Spleen (tissue), 11 donors: ENCODE results near the gene FAM234A. TPM values are rescaled to one million over a fixed set of nuclear protein-coding genes. Genes with fewer than 3 reads are reported as not detected.

Source experiments
- DNase-seq: peaks from one replicate; pipeline ENCODE4 v3.0.0-alpha.2; 2020
- H3K27ac ChIP-seq, 8 donors: fragments of 200-600 bp; sonication (generic) in 7 of 8; 1 replicate in 4 of 8; 2 replicates in 4 of 8; pipeline versions ENCODE4 v1.5.0 to v1.8.0; 2016 to 2021; ENCODE audit warnings: inconsistent platforms in 4 of 8, mild to moderate bottlenecking in 4 of 8, moderate library complexity in 1 of 8
- H3K27me3 ChIP-seq, 7 donors: fragments of 200-600 bp; sonication (generic) in 6 of 7; replicated peaks in 1 of 7; 1 replicate in 4 of 7; 2 replicates in 3 of 7; pipeline versions ENCODE4 v1.5.0 to v1.8.0; 2016 to 2021; ENCODE audit warnings: inconsistent platforms in 3 of 7, mild to moderate bottlenecking in 1 of 7
- H3K36me3 ChIP-seq, 6 donors: fragments of 200-600 bp; sonication (generic) in 5 of 6; 1 replicate in 4 of 6; 2 replicates in 2 of 6; pipeline versions ENCODE4 v1.5.0 to v1.8.0; 2016 to 2021; ENCODE audit warnings: inconsistent platforms in 2 of 6
- H3K4me1 ChIP-seq, 6 donors: fragments of 200-600 bp; sonication (generic) in 5 of 6; 1 replicate in 3 of 6; 2 replicates in 3 of 6; pipeline versions ENCODE4 v1.5.0 to v1.8.0; 2016 to 2021; ENCODE audit warnings: inconsistent platforms in 3 of 6
- H3K4me3 ChIP-seq, 8 donors: fragments of 200-600 bp; sonication (generic) in 7 of 8; 1 replicate in 4 of 8; 2 replicates in 4 of 8; pipeline versions ENCODE4 v1.5.0 to v1.8.0; 2016 to 2021; ENCODE audit warnings: inconsistent platforms in 4 of 8, mild to moderate bottlenecking in 4 of 8, moderate library complexity in 2 of 8
- H3K9me3 ChIP-seq, 8 donors: fragments of 200-600 bp; sonication (generic) in 7 of 8; 1 replicate in 4 of 8; 2 replicates in 4 of 8; pipeline versions ENCODE4 v1.5.0 to v1.8.0; 2016 to 2021; ENCODE audit warnings: inconsistent platforms in 4 of 8
- CTCF ChIP-seq, 11 experiments: fragments of 200-600 bp in 7 of 11; fragments of 450-650 bp in 4 of 11; sonication (generic) in 4 of 11; IDR thresholded peaks in 8 of 11; conservative IDR thresholded peaks in 3 of 11; 1 replicate in 7 of 11; 2 replicates in 4 of 11; pipeline versions ENCODE4 v1.4.0 to v1.8.0; 2016 to 2021; ENCODE audit warnings: antibody characterized with exemption in 11 of 11, inconsistent platforms in 4 of 11, mild to moderate bottlenecking in 1 of 11
- POLR2A ChIP-seq, 3 donors: fragments of 450-650 bp; IDR thresholded peaks; one replicate each; pipeline ENCODE4 v1.5.1; 2017; ENCODE audit warnings: antibody characterized with exemption in 3 of 3, mild to moderate bottlenecking in 1 of 3
- POLR2AphosphoS5 ChIP-seq, 3 donors: sonication (generic); formaldehyde crosslinking; IDR thresholded peaks; one replicate each; pipeline ENCODE4 v1.5.1; 2017; ENCODE audit warnings: antibody characterized with exemption in 3 of 3
- WGBS, 5 donors: extraction: QIAGEN DNeasy Blood & Tissue Kit in 3 of 5; methylation state at CpG; one replicate each; pipeline versions ENCODE4 v1.1.5 to v1.1.7; 2013 to 2018; 5-methylcytosine and 5-hydroxymethylcytosine counted together
- intact Hi-C: fragments of 100-400 bp; cut with DNase I; formaldehyde crosslinking; loops from one replicate; pipeline ENCODE4 v1.15.0; 2023; ENCODE audit warnings: low total_unique reads
- polyA plus RNA-seq, 3 donors: library from polyadenylated mRNA; stranded (reverse); fragments of 200-250 nt; gene quantifications; one replicate each; pipeline ENCODE4 v1.2.1, GENCODE V29; 2013
- total RNA-seq, 7 donors: library from RNA; depleted of rRNA in 3 of 7; stranded (reverse); fragments of >200 nt in 3 of 7; fragmentation: NEBNext Ultra II Directional in 4 of 7; extraction: Animal tissue kit (Norgen Biotek cat#: 25700) in 4 of 7; gene quantifications; one replicate each; pipeline versions ENCODE4 v1.1.0 to v1.2.1, GENCODE V29; 2016 to 2021
- donor health status: healthy with polysubstance abuse.
- donor health status: DM: no; HTN: no; CAD: no; lungs with moderate emphysema.
- donor health status: DM: no; HTN: no; CAD: no.
- donor health status: Bipolar disorder and iron deficiency.
- donor health status: healthy.
- donor health status: DM: no; HTN: no; CAD: no.
- donor health status: DM: yes; HTN: yes; CAD: no.

The FAM234A gene
- total and polyA plus RNA-seq, 10 donors: 13.0 to 63.1 (median 39.7) TPM

DNA sequence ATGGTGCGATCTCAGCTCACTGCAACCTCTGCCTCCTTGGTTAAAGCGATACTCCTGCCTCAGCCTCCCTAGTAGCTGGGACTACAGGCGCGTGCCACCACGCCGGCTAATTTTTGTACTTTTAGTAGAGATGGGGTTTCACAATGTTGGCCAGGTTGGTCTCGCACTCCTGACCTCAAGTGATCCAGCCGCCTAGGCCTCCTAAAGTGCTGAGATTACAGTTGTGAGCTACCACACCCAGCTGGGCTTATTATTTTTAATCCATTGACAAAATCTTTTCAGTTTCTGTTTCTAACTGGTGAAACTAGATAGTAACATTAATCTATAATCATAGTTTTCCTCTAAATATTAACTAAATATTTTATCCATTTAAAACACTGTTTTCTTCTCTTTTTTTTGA, 5.9 kb downstream of the FAM234A start:
- no peak overlapping the region for H3K4me3 ChIP-seq
- 83 to 93% (median 86%) methylated on average over 8 of the region's 8 CpGs for WGBS, 5 donors
- no peaks in the 10 kb centered on the region for H3K27me3 ChIP-seq
- DNase-seq: no peak
- intact Hi-C loops: no loop called here
- peaks cover 0 to 57% (median 20%) of the 10 kb centered on the region in 6 donors for H3K4me1 ChIP-seq
- no peak for TF ChIP-seq CTCF (IDR thresholded peaks at IDR 0.05 in 8 of 11, conservative IDR thresholded peaks at IDR 0.05 in 3 of 11)
- TF ChIP-seq POLR2A (IDR thresholded peaks at IDR 0.05): no peak
- no peak for TF ChIP-seq POLR2AphosphoS5 (IDR thresholded peaks at IDR 0.05)
- no peaks in the 10 kb centered on the region for H3K9me3 ChIP-seq
- H3K27ac ChIP-seq: peak overlapping the region in 2 of 8 donors; percentile 28 to 46
- peaks cover 0 to 4% (median 0%) of the 10 kb centered on the region in 6 donors for H3K36me3 ChIP-seq

GRCh38 chr16:242281-242680, 7.7 kb downstream of the FAM234A start:
- Histone ChIP-seq H3K4me3 (no peak overlapping the region), H3K27ac (peak overlapping the region in 2 of 8 donors; percentile 21 to 30), H3K27me3 (no peaks in the 10 kb centered on the region), H3K9me3 (no peaks in the 10 kb centered on the region), H3K36me3 (peaks cover 0 to 4% (median 0%) of the 10 kb centered on the region in 6 donors), H3K4me1 (peaks cover 0 to 49% (median 13%) of the 10 kb centered on the region in 6 donors)
- WGBS, 5 donors: 88 to 93% (median 92%) methylated on average over 10 of the region's 10 CpGs
- DNase-seq: peak; percentile 39
- intact Hi-C loops: no loop called here
- no peak for TF ChIP-seq POLR2A (IDR thresholded peaks at IDR 0.05)
- no peak for TF ChIP-seq POLR2AphosphoS5 (IDR thresholded peaks at IDR 0.05)
- no peak for TF ChIP-seq CTCF (IDR thresholded peaks at IDR 0.05 in 8 of 11, conservative IDR thresholded peaks at IDR 0.05 in 3 of 11)

- H3K4me1 ChIP-seq: peaks cover 0 to 49% (median 13%) of the 10 kb centered on the region in 6 donors
- intact Hi-C loops: no loop called here
Observed at GRCh38 chr16:243348-243747, 8.7 kb downstream of the FAM234A start.

GRCh38 chr16:245105-245504, 10.5 kb downstream of the FAM234A start:
- peaks cover 0 to 38% (median 13%) of the 10 kb centered on the region in 6 donors for H3K4me1 ChIP-seq
- no peak overlapping the region for H3K4me3 ChIP-seq
- no peak for DNase-seq
- intact Hi-C loops: no loop called here
- H3K36me3 ChIP-seq: peaks cover 0 to 20% (median 1%) of the 10 kb centered on the region in 6 donors
- TF ChIP-seq POLR2A (IDR thresholded peaks at IDR 0.05): no peak
- no peak for TF ChIP-seq POLR2AphosphoS5 (IDR thresholded peaks at IDR 0.05)
- TF ChIP-seq CTCF (IDR thresholded peaks at IDR 0.05 in 8 of 11, conservative IDR thresholded peaks at IDR 0.05 in 3 of 11): no peak
- H3K27me3 ChIP-seq: no peaks in the 10 kb centered on the region
- WGBS, 5 donors: 79 to 91% (median 85%) methylated on average over 9 of the region's 9 CpGs
- no peaks in the 10 kb centered on the region for H3K9me3 ChIP-seq
- no peak overlapping the region for H3K27ac ChIP-seq

More at GRCh38 chr16:243348-243747, 8.7 kb downstream of the FAM234A start:
- no peak overlapping the region for H3K27ac ChIP-seq
- DNase-seq: peak; percentile 1
- TF ChIP-seq POLR2A (IDR thresholded peaks at IDR 0.05) (no peak), CTCF (IDR thresholded peaks at IDR 0.05 in 8 of 11, conservative IDR thresholded peaks at IDR 0.05 in 3 of 11) (no peak), POLR2AphosphoS5 (IDR thresholded peaks at IDR 0.05) (no peak)
- no peaks in the 10 kb centered on the region for H3K9me3 ChIP-seq
- no peaks in the 10 kb centered on the region for H3K27me3 ChIP-seq
- 80 to 88% (median 86%) methylated on average over 4 of the region's 4 CpGs for WGBS, 5 donors
- H3K4me3 ChIP-seq: no peak overlapping the region
- peaks cover 0 to 8% (median 0%) of the 10 kb centered on the region in 6 donors for H3K36me3 ChIP-seq
